ENCODE data around the gene BZW1. TPM values are rescaled to one million over a fixed set of nuclear protein-coding genes. Genes with fewer than 3 reads are reported as not detected.

Gene BZW1

Small RNA genes lying within 50 kb of the gene (small RNA-seq; reads per million reads assigned to genes)
- not detected for gene RF00019 (ENCODE audit: insufficient read depth)
- not detected for gene RNA5SP115 (ENCODE audit: insufficient read depth)
- not detected for gene RNU1-133P (ENCODE audit: insufficient read depth)
- 2.0 reads per million for gene RNU6-31P (ENCODE audit: insufficient read depth)

Data from neuronal stem cell (in vitro differentiated cells).